ENCODE data around the gene PROM2. TPM values are rescaled to one million over a fixed set of nuclear protein-coding genes. Genes with fewer than 3 reads are reported as not detected.

Gene PROM2
- total and polyA plus RNA-seq, 7 donors, result 0.18 to 1.4 (median 0.82) TPM

DNA sequence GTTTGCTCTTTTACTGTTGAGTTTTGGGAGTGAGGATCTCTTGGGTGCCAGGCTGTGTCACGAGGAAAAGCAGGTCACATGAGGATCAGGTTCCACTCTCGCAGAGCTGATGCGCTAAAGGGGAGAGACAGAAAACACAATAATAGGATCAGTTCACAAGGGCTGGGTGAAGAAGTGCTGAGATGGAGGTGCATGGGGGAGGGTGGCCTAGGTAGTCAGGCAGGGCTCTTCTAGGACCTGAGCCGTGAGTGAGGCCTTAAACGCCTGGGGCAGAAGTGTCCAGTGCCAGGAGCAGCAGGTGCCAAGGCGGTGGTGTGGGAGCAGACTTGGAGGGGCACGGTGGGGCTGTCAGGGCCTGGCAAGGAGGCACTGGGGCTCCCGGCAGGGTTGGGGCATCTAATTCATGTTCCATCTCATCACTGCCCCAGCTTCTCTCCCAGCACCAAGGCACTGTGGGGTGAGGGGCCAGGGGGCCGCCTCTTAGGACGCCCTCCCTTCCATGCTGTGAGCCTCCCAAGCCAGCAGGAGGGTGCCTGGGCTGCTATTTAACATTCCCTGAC, 32.2 kb downstream of the PROM2 start:
- Histone ChIP-seq H3K27ac (no peak overlapping the region), H3K4me3 (no peak overlapping the region), H3K27me3 (ENCODE audit: insufficient read depth in 3 of 3, low read length in 2 of 3) (peaks cover 0 to 60% (median 9%) of the 10 kb centered on the region in 3 donors), H3K36me3 (ENCODE audit: insufficient read depth in 1 of 2, low read depth in 1 of 2) (no peaks in the 10 kb centered on the region), H3K4me1 (no peaks in the 10 kb centered on the region), H3K9me3 (no peaks in the 10 kb centered on the region)
- TF ChIP-seq, protein P1, sequence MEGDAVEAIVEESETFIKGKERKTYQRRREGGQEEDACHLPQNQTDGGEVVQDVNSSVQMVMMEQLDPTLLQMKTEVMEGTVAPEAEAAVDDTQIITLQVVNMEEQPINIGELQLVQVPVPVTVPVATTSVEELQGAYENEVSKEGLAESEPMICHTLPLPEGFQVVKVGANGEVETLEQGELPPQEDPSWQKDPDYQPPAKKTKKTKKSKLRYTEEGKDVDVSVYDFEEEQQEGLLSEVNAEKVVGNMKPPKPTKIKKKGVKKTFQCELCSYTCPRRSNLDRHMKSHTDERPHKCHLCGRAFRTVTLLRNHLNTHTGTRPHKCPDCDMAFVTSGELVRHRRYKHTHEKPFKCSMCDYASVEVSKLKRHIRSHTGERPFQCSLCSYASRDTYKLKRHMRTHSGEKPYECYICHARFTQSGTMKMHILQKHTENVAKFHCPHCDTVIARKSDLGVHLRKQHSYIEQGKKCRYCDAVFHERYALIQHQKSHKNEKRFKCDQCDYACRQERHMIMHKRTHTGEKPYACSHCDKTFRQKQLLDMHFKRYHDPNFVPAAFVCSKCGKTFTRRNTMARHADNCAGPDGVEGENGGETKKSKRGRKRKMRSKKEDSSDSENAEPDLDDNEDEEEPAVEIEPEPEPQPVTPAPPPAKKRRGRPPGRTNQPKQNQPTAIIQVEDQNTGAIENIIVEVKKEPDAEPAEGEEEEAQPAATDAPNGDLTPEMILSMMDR (IDR thresholded peaks at IDR 0.05), result no peak
- intact Hi-C loops (cut with DNase I), result no loop called here
- WGBS, 3 donors, result 43 to 59% (median 55%) methylated on average over 10 of the region's 10 CpGs
- DNase-seq (no peak), ATAC-seq (no peak)

DNA sequence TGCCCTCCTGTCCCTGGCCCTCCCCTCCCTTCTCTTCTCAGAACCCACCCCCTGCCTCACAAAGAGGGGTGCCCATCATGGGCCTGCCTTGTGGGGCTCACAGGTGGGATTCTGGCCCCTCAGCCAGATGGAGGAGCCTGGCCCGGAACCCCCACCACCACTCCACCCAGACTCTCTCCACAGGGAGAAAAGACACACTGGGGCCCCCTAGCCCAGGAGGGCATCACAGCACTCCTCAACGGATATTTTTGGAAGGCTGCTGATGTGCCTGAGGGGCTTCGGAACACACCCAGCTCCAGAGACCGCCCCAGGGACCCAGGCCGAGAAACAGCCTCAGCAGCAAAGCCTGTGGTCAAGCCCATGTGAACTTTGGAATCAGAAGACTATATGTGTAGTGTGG, 32.8 kb downstream of the PROM2 start:
- 82 to 84% (median 84%) methylated on average over 5 of the region's 5 CpGs for WGBS, 3 donors
- TF ChIP-seq, protein P1 (IDR thresholded peaks at IDR 0.05), result no peak
- H3K4me1 ChIP-seq, result no peaks in the 10 kb centered on the region

DNA sequence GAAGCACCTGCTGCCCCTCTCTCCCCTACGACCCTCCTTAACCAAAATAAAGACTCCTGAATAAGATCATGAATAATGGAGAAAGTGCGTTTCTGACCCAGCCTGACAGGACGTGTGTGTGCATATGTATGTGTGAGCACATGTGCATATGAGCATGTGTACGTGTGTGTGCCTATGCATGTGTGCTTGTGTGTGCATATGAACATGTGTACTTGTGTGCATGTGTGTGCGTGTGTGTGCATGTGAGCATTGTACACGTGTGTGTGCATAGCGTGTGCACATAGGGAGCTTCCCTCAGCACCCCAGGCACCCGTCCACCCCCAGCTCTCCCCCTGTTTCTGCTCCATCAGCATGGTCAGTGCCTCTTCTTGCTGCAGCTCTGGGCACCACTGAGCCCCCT, 33.6 kb downstream of the PROM2 start:
- ATAC-seq (no peak), DNase-seq (no peak)
- Histone ChIP-seq H3K27me3 (ENCODE audit: insufficient read depth in 3 of 3, low read length in 2 of 3) (peaks cover 0 to 51% (median 6%) of the 10 kb centered on the region in 3 donors), H3K9me3 (no peaks in the 10 kb centered on the region), H3K36me3 (ENCODE audit: insufficient read depth in 1 of 2, low read depth in 1 of 2) (no peaks in the 10 kb centered on the region), H3K27ac (no peak overlapping the region), H3K4me1 (no peaks in the 10 kb centered on the region), H3K4me3 (no peak overlapping the region)
- TF ChIP-seq, protein P1 (IDR thresholded peaks at IDR 0.05), result no peak
- intact Hi-C loops (cut with DNase I), result no loop called here
- WGBS, 3 donors, result 77 to 82% (median 77%) methylated on average over 8 of the region's 8 CpGs

More for the DNA sequence above, 32.8 kb downstream of the PROM2 start:
- intact Hi-C loops (cut with DNase I), result no loop called here
- Histone ChIP-seq H3K36me3 (ENCODE audit: insufficient read depth in 1 of 2, low read depth in 1 of 2) (no peaks in the 10 kb centered on the region), H3K27ac (no peak overlapping the region), H3K9me3 (no peaks in the 10 kb centered on the region), H3K4me3 (no peak overlapping the region), H3K27me3 (ENCODE audit: insufficient read depth in 3 of 3, low read length in 2 of 3) (peaks cover 0 to 59% (median 6%) of the 10 kb centered on the region in 3 donors)
- DNase-seq, result no peak
- no peak for ATAC-seq

DNA sequence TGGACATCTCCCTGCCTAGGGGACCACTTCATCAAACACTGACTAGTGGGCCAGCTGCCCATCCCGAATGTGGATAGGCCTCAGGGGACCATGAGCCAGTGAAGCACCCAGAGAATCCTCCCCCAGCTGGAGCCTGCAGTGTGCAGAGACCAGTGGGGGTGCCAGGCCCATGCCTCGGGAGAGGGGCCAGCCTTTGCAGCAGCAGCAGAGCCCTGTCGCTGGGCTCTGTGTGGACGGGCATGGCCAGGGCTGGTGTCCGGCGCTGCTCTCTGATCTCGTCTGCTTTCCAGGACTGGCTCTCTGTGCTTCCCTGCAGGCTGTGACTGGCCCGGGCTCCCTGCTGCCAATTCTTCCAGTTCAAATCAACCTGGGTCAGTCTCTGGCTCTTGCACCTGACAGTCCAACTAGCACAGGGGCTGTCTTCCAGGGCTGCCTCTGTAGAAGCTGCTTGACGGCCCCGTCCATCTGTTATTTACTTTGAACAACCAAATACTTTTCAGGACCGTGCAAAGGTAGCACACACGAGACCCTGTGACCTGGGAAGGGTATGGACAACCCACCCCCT, 34.3 kb downstream of the PROM2 start:
- H3K27me3 ChIP-seq (ENCODE audit: insufficient read depth in 3 of 3, low read length in 2 of 3), result peaks cover 0 to 48% (median 8%) of the 10 kb centered on the region in 3 donors
- no peak overlapping the region for H3K27ac ChIP-seq
- ATAC-seq, result no peak
- TF ChIP-seq, protein P1 (IDR thresholded peaks at IDR 0.05), result no peak
- no peaks in the 10 kb centered on the region for H3K9me3 ChIP-seq
- DNase-seq, result no peak
- no peak overlapping the region for H3K4me3 ChIP-seq
- no peaks in the 10 kb centered on the region for H3K4me1 ChIP-seq
- WGBS, 3 donors, result 64 to 69% (median 66%) methylated on average over 10 to 12 of the region's 12 CpGs
- H3K36me3 ChIP-seq (ENCODE audit: insufficient read depth in 1 of 2, low read depth in 1 of 2), result no peaks in the 10 kb centered on the region
- intact Hi-C loops (cut with DNase I), result no loop called here

DNA sequence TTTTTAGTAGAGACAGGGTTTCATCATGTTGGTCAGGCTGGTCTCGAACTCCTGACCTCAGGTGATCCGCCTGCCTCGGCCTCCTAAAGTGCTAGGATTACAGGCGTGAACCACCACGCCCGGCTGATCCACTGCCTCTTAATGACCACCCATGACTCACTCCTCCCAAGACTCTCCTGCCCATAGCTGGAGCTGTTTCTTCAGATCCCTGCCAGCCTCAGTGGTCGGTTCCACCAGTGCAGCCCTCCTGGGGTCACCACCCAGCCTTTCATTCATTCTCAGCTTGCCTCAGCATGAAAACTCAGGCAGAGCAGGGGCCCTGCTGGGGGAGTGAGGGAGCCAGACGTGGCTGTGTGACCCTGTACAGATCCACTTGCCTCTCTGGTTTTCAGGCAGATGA, 35.4 kb downstream of the PROM2 start:
- Histone ChIP-seq H3K27ac (no peak overlapping the region), H3K27me3 (ENCODE audit: insufficient read depth in 3 of 3, low read length in 2 of 3) (peaks cover 0 to 49% (median 8%) of the 10 kb centered on the region in 3 donors), H3K4me3 (no peak overlapping the region), H3K36me3 (ENCODE audit: insufficient read depth in 1 of 2, low read depth in 1 of 2) (no peaks in the 10 kb centered on the region), H3K9me3 (no peaks in the 10 kb centered on the region), H3K4me1 (no peaks in the 10 kb centered on the region)
- intact Hi-C loops (cut with DNase I), result no loop called here
- no peak for DNase-seq
- WGBS, 3 donors, result 77 to 83% (median 78%) methylated on average over 8 of the region's 8 CpGs
- no peak for ATAC-seq
- TF ChIP-seq, protein P1 (IDR thresholded peaks at IDR 0.05), result no peak

All from psoas muscle (tissue), 8 donors.